ENCODE measurements around the gene DBF4B. TPM values are rescaled to one million over a fixed set of nuclear protein-coding genes. Genes with fewer than 3 reads are reported as not detected.
A peak's percentile ranks its signal among the peaks of the same experiment; 100 is the strongest.

The DBF4B gene
- total RNA-seq, 1 experiment from 2014 or later, result 24.7 TPM

- H3K4me3 Mint-ChIP-seq, result no peak overlapping the region
- no peak overlapping the region for H3T11ph ChIP-seq (ENCODE audit: low read length)
- no peaks in the 10 kb centered on the region for H3K79me2 ChIP-seq (ENCODE audit: insufficient read depth, low read length)
- no peak overlapping the region for H4K5ac ChIP-seq (ENCODE audit: insufficient read length, low read depth, low read length)
- H3K79me1 ChIP-seq (ENCODE audit: insufficient read depth, low read depth, low read length, poor library complexity, severe bottlenecking), result no peaks in the 10 kb centered on the region
- H3K36me3 Mint-ChIP-seq (ENCODE audit: insufficient read depth in 1 of 3, low read depth in 3 of 3), result no peaks in the 10 kb centered on the region
- no peak overlapping the region for H3K9ac ChIP-seq (ENCODE audit: extremely low read depth, insufficient read length, low read length)
- H3K27ac ChIP-seq (ENCODE audit: insufficient read length, low read depth, low read length), result no peak overlapping the region
- H2BK5ac ChIP-seq (ENCODE audit: insufficient read length, low read length), result no peak overlapping the region
- H3K27me3 ChIP-seq (ENCODE audit: insufficient read depth, low read length), result peaks cover 16% of the 10 kb centered on the region
- peaks cover 69% of the 10 kb centered on the region for H3K27me3 Mint-ChIP-seq (ENCODE audit: low read depth)
- no peak overlapping the region for H3K23ac ChIP-seq (ENCODE audit: insufficient read length, low read depth, low read length)
- H4K8ac ChIP-seq (replicated peaks; ENCODE audit: insufficient read length, low read depth, low read length), result no peak overlapping the region
- H2BK120ac ChIP-seq (ENCODE audit: low read depth, low read length, poor library complexity, severe bottlenecking), result no peak overlapping the region
- no peak overlapping the region for H2AK5ac ChIP-seq (ENCODE audit: insufficient read length, low read length)
- H2BK12ac ChIP-seq (ENCODE audit: insufficient read length, low read depth, low read length), result no peak overlapping the region
- H3K4me1 Mint-ChIP-seq, result peaks cover 11 to 20% of the 10 kb centered on the region in 2 experiments
- H2AFZ ChIP-seq (ENCODE audit: low read length), result no peak overlapping the region
- no peak overlapping the region for H2BK20ac ChIP-seq (ENCODE audit: low read depth, low read length, poor library complexity, severe bottlenecking)
- no peak overlapping the region for H3K18ac ChIP-seq (ENCODE audit: insufficient read length, low read depth, low read length)
- H3K9me3 Mint-ChIP-seq, result no peaks in the 10 kb centered on the region; a peak in 1 of 5 replicates
- no CpG with 5 or more reads among the region's 17 CpGs for WGBS (ENCODE audit: extremely low coverage, insufficient read length, low lambda C conversion rate)
- H3K9me3 ChIP-seq (ENCODE audit: control insufficient read depth, low read depth, low read length), result no peaks in the 10 kb centered on the region
- H3K4ac ChIP-seq (ENCODE audit: low read depth, low read length), result no peak overlapping the region
- TF ChIP-seq CTCF (conservative IDR thresholded peaks at IDR 0.05), result no peak; the same call in 2 of the 3 replicates
- DNase-seq, result peak; percentile 34
- H3K14ac ChIP-seq (ENCODE audit: insufficient read depth, low read length), result no peak overlapping the region; the same call in 1 of the 2 replicates
- no peaks in the 10 kb centered on the region for H3K4me1 ChIP-seq (ENCODE audit: insufficient read depth, low read length)
- H4K20me1 ChIP-seq (ENCODE audit: control insufficient read depth, insufficient read depth, insufficient read length), result no peaks in the 10 kb centered on the region
- H4K91ac ChIP-seq (ENCODE audit: insufficient read length, low read depth, low read length), result no peak overlapping the region
- H3K23me2 ChIP-seq (ENCODE audit: insufficient read length, low read depth, low read length, poor library complexity, severe bottlenecking), result peaks cover 7% of the 10 kb centered on the region
- H3K27ac Mint-ChIP-seq, result no peak overlapping the region
- H3K4me2 ChIP-seq (ENCODE audit: insufficient read depth, insufficient read length, low read length), result no peak overlapping the region
- no peak overlapping the region for H3K56ac ChIP-seq (ENCODE audit: insufficient read length, low read depth, low read length)
- no peak overlapping the region for H2BK15ac ChIP-seq (ENCODE audit: low read depth, low read length)
Observed at GRCh38 chr17:44761932-44762810, 53.7 kb downstream of the DBF4B start.

All from H9 (cell line).